HG03469 (cell line): Measurements from ENCODE around the gene PRKCZ.

ENCODE experiments used
- ATAC-seq: cut with Tn5 transposase; IDR thresholded peaks from one replicate; pipeline ENCODE4 v1.9.1; 2021; ENCODE audit warnings: mild to moderate bottlenecking, moderate library complexity, moderate number of reproducible peaks; ENCODE audit not compliant: unreplicated experiment

The PRKCZ gene

DNA sequence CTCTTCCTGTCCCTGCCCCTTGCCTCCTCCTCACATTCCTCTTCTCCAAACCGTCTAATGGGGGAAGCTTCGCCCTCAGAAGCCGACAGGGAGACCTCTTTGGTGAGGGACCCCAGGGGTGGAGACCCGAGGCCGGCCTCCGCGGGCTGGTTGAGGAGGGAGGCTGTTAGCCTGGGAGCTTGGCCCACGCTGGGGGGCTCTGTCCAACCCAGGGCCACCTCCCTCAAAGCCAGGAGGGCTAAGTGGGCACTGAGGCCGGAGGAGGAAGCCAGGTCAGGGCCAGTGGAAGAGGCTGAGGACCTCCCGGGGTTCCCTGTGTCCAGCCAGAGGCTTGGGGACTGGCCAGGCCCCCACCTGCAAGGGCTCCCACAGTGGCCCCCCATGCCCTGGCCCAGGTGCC lies 25.8 kb upstream of the PRKCZ start:
- ATAC-seq = no peak

DNA sequence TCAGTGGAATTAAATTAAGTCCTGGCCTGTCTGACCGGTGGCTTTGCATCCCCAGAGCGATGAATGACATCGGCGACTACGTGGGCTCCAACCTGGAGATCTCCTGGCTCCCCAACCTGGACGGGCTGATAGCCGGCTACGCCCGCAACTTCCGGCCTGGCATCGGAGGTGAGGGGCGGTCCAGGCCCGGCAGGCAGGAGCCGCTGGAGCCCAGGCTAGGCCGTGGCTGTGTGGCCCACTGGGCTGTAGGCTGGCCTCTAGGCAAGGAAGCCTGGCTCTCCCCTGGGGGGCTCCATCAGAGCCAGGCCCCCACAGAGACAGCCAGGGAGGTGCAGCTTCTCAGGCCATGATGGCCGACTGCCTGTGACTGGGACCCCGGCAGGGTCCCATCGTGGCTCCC lies 25.3 kb upstream of the PRKCZ start:
- no peak for ATAC-seq

DNA sequence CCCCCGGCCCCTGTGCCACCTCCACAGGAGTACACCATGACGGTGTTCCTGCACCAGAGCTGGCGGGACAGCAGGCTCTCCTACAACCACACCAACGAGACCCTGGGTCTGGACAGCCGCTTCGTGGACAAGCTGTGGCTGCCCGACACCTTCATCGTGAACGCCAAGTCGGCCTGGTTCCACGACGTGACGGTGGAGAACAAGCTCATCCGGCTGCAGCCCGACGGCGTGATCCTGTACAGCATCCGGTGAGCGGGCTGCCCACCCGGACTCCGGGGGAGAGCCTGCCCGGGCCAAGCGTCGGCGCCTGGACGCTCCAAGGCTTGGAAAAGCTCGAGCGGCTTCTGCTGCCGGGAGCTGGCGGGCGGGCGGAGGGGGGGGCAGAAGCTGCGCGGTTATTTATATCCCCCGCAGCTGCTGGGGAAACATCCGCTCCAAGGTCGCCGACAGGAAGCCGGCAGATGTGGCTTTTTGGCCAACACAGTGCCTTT lies 24.7 kb upstream of the PRKCZ start:
- no peak for ATAC-seq

DNA sequence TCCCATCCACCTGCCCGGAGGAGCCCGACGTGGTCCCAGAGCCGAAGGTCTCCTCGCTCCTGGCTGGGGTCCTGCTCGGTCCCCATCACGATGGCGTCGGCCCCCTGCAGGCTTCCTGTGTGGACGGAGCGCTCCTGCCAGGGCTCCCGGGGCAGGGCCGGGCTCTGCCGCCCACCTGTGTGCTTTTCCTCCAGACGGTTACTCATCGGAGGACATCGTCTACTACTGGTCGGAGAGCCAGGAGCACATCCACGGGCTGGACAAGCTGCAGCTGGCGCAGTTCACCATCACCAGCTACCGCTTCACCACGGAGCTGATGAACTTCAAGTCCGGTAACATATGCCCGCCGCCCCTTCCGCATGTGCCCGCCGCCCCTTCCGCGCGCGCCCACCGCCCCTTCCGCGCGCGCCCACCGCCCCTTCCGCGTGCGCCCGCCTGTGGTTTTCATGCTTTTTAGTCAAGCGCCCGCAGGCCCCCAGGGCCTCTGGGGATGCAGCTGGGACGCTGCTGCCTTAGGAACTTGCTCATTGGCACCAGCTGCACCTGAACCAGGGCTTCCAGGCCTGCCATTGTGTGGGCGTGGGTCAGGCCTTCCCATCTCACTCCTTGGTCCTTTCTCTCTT lies 22.1 kb upstream of the PRKCZ start:
- no peak for ATAC-seq

DNA sequence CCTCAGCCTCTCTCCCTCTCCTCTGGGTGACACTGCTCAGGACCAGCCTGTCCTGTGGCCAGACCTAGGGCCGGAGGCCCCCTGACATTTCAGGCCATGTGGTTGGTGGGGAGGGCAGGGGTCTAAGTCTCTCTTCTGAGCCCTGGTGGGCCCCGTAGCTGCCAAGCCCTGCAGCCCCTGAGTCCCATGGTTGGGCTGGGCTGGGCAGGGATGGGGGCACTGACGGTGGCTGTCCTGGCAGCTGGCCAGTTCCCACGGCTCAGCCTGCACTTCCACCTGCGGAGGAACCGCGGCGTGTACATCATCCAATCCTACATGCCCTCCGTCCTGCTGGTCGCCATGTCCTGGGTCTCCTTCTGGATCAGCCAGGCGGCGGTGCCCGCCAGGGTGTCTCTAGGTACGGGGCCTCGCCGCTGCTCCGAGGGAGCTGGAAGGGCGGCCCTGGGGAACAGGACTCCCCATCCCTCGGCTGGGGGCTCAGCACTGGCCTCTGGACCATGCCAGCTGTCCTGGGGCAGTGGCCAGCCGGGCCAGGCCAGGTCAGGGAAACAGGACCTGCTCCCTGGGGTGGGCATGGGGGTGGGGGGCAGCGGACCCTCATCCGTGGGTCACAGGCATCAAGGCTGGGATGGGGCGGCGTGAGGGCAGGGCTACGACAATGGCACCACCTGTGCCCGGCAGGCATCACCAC lies 21.2 kb upstream of the PRKCZ start:
- ATAC-seq = no peak

DNA sequence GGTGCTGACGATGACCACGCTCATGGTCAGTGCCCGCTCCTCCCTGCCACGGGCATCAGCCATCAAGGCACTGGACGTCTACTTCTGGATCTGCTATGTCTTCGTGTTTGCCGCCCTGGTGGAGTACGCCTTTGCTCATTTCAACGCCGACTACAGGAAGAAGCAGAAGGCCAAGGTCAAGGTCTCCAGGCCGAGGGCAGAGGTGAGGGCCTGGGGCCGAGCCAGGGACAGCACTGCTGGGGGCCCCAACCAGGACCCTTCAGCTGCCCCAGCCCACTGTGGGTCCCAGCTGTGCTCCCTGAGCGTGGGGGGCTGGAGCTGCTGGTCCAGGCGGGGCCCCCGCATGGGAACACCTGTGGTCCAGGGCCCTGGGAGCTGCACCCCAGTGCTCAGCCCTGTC lies 20.6 kb upstream of the PRKCZ start:
- no peak for ATAC-seq

DNA sequence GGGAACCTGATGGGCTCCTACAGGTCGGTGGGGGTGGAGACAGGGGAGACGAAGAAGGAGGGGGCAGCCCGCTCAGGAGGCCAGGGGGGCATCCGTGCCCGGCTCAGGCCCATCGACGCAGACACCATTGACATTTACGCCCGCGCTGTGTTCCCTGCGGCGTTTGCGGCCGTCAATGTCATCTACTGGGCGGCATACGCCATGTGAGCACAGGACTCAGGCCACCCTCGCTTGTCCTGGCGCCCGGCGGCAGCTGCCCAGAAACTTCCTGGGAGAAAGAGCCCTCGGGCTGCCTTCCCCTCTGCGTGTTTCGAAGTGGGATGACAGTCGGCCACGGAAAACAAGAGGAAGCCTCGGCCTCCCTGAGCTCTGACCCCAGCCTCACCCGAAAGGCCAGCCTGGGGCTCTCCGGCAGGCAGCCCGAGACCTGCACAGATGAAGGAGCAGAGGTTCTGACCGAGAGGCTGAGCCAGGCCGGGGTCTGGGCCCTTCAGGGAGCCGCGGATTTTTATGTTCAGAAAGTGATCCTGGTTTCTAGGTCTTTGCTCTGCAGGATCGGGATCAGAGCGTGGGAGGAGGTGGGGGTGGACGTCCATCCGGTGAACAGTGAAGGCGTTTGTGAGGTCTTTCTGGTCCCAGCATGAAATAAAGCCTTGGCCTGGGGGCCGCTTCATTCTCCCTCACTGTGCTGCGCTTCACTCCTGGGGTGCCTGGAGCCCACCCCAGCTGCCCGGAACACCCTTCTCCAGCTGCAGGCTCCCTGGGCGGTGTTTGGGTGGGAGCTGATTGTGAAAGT lies 19.9 kb upstream of the PRKCZ start:
- no peak for ATAC-seq

DNA sequence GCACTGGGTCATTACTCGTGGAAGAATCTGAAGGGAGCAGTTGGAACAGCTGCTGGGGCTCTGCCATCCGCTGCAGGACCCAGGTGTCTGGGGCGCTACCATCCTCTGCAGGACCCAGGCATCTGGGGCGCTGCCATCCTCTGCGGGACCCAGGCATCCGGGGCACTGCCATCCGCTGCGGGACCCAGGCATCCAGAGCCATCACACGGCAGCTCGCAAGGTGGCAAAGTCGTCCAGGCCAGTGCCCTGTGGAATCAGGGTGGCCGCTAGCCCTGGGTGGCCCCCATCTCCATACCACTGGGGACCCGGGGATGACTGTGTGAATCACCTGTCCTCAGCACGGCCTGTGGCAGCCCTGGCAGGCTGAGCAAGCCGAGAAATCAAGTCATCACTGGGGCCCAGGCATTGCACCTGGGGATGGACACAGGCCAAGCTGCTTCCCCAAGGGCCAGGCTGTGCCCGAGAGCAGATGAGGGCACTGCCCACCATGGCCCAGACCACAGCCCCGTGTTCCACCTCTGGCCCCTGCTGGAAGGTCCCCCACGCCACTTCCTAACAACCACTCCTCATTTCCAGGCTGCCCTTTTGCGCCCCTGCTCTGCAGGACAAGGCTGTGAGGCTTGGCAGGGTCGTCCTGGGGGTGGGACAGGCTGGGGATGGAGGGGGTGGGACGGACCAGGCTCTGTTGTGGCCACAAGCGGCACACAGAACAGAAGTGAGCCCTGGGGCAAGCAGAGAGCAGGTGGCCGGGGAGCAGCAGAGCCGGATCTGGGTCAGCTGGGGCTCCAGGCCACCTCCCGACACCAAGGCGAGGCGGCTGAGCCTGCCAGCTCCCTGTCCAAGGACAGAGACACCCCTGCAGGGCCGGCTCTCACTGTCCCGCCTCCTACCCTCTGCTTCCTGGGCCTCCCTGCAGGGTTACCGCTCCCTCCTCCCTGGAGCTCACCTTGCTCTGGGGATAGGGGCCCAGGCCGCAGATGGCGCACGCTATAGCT lies 18.4 kb upstream of the PRKCZ start:
- ATAC-seq = no peak

DNA sequence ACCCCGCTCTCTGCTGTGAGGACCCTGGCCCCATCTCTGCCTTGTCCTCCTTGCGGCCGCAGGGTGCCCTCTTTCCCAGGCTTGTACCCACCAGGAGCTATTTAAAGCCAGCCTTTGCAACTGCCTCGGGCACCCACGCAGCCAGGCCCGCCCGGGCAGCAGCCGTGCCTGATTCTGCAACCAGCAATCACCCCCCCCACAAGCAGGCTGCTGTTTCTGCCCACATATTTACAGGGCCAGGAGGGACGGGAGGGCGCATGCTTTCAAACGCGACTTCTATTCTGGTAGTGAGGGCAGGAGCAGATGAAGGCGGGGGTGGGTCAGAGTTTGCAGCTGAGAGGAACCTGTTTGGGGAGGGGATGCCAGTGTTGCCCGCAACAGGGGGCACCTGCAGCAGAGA lies 17.5 kb upstream of the PRKCZ start:
- ATAC-seq = no peak

DNA sequence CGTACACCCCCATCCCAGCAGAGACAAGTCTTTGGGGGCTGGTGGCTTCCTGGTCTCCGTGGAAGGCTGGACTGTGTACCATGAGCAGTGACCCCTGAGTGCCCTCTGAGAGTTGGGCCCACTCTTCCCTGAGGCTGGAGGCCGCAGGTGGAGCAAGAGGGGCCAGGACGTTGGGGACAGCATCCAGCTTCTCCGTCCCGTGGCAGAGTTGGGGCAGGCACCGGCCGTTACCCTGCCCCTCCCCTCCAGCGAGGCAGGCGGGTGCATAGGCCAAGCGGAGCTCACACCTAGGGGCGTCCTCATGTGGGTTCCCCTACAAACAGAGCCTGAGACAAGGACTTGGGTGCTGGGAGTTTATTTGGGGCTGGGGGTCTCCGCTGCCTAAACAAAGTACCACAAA lies 17.0 kb upstream of the PRKCZ start:
- ATAC-seq = no peak

DNA sequence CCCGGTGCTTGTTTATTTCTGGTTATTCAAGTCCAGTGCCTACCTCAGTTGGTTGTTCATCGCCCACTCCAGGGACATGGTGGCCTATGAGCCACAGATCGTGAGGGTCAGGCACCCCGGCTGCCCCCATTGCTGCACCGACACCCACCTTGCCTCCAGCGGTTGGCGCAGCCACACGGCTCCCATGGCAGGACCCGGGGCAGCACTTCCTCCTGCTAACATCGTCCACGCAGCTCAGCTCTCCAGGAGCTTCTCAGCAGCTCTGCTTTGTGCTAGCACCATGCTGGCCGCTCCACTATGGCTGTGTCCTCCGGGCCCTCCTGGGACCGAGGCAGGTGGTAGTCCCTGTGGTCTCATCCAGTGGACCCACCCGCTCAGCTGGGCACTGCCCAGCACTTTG lies 13.9 kb upstream of the PRKCZ start:
- no peak for ATAC-seq

DNA sequence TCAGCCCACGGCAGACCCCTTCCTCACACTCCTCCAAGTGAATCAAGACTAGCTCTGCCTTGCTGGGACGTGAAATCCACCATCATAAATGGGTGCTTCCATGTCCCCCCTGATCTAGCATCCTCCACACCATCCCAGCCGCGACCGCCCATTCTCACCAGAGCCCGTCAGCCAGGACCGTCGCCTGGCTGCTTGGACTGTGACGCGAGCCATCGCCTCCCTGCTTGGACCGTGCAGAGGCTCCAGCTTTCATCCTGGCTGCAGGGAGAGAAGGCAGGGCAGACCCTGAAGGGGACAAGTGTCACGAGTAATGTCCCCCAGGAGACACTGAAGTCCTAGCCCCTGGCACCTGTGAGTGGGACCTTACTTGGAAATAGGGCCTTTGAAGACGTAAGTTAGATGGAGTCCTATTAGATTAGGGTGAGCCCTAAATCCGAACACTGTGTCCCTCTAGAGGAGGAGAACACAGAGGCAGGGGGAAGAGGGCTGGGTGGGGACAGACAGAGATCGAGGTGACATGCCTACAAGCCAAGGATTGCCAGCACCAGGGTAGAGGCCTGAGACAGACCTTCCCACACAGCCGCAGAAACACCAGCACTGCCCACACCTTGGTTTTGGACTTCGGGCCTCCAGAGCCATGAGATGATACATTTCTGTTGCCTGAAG lies 12.8 kb upstream of the PRKCZ start:
- no peak for ATAC-seq

DNA sequence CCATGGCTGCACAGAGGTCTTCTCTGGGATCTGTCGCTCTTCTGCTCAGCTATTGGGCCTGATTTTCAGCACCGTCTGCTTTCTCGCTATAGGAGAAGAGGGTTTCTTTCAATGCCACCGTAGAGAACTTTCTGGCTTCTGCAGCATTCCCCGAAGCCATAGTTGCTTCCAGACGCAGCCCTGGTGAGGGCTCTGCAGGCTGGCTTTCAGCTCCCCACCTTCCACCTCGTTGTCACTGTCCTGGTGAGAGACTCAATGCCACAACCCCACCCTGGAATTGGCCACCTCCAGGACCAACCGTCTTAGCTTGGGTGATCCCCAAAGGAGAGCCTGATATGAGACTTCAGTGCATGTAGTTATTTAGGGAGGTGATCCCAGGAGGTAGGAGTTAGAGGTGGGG lies 12.0 kb upstream of the PRKCZ start:
- no peak for ATAC-seq

DNA sequence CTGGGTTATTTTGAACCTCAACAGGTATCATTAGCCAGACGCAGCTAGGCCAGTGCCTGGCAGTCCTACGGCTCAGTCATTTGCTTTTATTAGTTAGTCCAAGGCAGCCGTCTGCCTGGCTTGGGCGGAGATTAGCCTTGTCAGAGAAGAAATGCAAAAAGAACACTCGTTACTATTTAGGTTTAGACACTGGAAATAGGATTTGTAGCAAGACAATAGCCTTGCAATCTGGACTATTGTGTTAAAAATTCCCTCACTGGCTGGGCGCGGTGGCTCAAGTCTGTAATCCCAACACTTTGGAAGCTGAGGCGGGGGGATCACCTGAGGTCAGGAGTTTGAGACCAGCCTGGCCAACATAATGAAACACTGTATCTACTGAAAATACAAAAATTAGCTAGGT lies 11.0 kb upstream of the PRKCZ start:
- no peak for ATAC-seq

DNA sequence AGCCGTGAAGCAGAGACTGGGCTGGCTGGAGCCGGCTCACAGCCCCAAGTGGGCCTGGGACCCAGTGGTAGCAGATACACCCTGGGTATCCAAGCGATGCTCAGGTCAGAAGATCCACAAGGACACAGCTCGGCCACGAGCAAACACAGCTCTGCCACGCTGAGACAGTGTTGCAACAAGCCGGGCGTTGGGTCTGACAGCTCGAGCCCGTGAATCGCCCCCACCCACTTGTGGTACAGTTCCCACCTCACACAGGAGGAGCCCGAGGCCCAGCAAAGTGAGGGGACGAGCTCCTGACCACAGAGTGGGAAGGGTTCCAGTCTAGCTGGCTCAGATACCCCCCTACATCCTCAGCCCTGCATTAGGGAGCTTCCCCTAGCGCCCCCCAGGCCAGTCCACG lies 8.9 kb upstream of the PRKCZ start:
- no peak for ATAC-seq

DNA sequence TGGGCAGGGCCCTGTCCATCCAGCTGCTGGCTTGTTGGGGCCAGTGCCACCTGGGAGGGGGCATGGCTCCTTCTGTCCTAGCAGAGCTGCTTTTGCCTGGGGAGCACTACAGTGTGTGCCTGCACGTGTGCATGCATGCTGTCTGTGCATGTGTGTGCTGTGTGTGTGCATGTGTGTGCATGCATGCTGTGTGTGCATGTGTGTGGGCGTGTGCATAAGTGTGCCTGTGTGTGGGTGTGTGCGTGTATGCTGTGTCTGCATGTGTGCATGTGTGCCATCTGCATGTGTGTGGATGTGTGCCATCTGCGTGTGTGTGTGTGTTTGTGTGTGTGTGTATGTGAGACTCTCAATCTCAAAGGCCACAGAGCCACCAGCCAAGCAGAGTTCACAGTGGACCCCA lies 8.3 kb upstream of the PRKCZ start:
- no peak for ATAC-seq

DNA sequence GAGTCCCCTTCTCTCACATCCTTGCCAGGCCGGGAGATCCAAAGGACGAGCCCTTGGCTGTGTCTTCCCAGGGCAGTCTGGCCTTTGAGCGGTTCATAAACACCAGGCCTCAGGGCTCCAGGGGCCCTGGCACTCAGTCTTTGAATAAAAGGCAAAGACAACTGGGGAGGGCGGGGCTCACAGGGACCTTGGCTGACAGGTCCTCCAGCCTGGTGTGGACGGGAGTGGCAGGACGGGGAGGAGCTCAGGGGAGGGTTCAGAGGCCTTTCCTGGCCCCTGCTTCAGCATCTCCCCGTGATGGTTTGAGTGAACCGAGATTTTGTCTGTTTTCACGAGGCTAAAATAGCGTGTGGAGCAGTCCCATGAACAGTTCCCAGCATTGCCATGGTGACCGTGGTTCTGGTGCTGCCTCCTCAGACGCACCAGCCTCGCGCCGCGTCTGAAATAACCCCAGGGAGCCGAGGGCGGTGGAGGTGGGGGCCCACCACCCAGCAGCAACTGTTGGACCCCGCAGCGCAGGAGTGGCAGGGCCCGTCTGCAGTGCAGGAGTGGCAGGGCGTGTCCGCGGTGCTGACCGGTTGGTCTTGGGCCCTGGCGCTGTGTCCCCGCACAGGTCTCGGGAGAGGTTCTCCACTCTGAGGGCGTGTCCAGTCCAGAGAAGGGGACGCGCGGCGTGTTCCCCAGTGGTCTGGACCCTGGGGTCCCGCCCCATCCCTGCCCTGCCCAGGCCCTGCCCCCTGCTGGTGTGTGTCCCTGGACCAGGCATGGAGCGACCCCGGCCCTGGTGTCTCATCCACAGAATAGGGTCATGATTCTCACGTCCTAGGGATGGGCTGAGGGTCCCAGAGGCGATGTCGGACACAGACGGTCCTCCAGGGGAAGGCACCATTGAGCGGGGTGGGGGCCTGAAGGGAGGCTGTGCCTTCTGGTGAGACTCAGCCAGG lies 7.1 kb upstream of the PRKCZ start:
- no peak for ATAC-seq

DNA sequence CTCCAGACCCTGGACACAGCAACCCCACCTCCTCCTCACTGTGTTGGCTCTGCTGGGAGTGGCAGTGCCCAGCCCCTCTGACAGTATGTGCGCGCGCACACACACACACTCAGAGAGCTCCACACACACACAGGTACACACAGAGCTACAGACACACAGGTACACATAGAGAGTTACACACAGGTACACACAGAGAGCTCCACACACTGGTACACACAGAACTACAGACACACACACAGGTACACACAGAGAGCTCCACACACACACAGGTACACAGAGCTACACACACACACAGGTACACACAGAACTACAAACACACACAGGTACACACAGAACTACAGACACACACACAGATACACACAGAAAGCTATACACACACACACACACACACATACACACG lies 6.3 kb upstream of the PRKCZ start:
- ATAC-seq = no peak
